Stimulated activated CD8-positive, alpha-beta memory T cell treated with anti-CD3 and anti-CD28 coated beads, Interleukin-4, amount 100 ng/mL, for 4 hours (primary cell): ENCODE data around the gene FOLR2.
"Not testable (repeated sequence)": the region's sequence is repeated elsewhere in the genome, so short reads cannot be mapped to it uniquely, and the experiment has no call there.

Experiments
- DNase-seq, 2 donors: peaks; one replicate each; pipeline ENCODE4 v3.0.0-alpha.2; 2020; ENCODE audit warnings: low read depth in 2 of 2, low spot score in 1 of 2

Gene FOLR2

DNA sequence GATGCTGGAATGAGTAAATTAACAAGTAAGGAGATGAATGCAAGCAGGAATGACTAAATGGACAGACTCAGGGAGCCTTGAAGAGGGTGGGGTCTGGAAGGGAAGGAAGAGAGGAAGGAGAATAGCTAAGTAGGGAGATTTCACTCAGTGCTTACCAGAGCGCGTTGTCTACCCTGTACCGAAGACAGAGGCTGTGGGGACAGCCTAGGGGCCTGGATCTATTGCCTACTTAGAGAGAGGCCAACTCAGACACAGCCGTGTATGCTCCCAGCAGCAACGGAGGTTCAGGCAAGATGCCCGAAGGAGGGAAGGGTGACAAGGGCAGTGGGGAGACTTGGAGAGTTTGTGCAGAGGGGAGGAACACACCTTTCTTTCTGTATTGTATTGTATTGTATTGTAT is at the start of gene FOLR2:
Gene FOLR2, plus strand, starts transcription at position 157 of the 400 bp plus-strand sequence. CDS start 1,791 bp downstream, outside the sequence.
- DNase-seq: no peak

DNA sequence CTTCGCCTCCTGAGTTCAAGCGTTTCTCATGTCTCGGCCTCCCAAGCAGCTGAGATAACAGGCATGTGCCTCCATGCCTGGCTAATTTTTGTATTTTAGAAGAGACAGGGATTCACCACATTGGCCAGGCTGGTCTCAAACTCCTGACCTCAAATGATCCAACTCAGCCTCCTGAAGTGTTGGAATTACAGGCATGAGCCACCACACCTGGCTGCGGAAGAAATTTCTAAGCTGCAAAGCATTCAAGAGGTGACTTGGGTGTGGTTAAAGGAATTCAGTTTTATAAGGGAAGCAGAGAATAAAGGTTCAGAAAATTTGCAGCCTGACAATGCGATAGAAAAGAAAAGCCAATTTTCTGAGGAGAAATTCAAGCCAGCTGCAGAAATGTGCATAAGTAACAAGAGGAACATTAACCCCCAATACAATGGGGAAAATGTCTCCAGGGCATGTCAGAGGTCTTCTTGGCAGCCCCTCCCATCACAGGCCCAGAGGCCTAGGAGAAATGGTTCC is 47.5 kb upstream of the FOLR2 start:
- DNase-seq: not testable (repeated sequence)

DNA sequence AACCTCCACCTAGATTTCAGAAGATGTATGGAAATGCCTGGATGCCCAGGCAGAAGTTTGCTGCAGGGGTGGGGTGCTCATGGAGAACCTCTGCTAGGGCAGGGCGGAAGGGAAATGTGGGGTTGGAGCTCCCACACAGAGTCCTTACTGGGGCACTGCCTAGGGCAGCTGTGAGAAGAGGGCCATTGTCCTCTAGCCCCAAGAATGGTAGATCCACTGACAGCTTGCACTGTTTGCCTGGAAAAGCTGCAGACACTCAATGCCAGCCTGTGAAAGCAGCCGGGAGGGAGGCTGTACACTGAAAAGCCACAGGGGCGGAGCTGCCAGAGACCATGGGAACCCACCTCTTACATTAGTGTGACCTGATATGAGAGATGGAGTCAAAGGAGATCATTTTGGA is 46.8 kb upstream of the FOLR2 start:
- DNase-seq: not testable (repeated sequence)

DNA sequence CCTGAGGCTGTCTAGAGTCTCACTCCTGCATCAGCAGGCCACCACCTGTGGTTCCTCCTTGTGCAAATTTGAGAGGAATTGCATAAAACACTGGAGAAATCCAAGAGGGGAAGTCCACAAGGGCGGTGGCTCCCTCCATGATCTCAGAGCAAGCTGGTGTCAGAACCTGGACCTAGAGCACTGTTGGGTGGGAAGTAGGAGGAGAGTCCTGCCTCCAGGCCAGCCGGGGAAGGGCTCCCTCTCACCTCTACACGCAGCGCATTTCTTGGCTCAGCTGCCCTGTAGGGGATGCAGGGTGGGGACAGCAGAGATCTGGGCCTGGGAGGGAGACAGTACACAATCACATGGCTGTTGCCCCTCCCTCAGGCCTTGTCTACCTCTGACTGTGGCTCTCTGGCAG is 44.6 kb upstream of the FOLR2 start:
- DNase-seq: not testable (repeated sequence)

DNA sequence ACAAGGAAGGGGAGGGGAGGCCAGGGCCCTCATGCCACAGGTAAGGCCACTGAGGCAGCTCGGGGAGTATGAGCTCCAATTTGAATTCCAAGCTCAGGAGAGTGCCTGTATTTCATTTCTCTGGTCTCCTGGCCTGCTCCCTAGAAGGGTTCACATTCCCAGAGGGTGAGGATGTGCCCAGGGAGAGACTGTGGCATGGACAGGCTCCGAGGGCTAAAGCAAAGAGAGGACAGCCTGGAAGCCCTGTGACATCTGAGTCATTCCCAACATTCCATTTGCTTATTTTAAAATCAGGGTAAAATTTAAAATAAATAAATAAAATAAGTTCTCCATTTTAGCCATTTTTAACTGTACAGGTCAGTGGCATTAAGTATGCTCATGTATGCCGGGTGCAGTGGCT is 43.3 kb upstream of the FOLR2 start:
- DNase-seq: no peak

DNA sequence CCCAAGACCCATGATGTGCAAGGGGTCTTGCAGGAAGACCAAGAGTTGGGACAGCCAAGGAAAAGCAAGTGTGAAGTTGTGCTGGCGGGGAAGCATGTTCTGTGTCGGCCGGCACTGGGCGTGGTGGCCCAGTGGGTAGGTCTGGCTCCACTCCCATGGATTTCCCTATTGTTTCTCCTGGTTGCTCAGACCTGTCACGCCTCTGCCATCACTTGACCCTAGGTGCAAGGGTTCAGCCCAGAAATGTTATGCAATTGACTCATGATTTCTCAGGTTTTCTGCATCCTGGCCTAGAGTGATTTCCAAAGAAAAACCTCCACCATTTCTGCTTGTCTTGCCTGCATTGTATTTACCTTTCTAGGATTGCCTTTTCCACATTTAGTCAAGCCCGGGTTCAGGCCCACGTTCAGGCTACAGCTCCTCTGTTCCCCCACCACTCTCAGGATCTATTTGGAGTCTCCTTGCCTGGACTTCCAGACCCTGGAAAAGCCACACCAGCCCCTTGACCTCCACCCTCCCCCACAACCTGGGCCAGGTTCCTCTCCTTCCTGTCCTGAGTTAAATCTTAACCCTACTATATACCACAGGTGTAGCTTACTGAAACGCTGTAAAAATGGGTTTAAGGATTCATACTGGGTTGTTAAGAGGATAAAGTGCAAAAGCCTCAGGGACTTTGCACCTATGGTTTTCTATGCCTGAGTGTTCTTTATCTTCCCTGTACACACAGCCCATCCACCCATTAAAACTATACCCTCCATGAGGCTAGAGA is 42.1 kb upstream of the FOLR2 start:
- no peak for DNase-seq

DNA sequence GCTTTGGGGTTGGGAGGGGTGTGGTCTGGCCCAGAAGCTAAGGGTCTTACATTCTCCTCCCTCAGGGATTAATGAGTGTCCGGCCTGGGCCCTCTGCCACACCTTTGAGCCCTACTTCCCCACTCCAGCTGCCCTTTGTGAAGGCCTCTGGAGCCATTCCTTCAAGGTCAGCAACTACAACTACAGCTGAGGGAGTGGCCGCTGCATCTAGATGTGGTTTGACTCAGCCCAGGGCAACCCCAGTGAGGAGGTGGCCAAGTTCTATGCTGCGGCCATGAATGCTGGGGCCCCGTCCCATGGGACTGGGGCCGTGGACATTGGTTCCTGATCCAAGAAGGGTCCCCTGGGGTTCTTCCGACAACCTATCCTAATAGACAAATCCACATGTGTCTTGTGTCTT is 38.9 kb upstream of the FOLR2 start:
- no peak for DNase-seq

DNA sequence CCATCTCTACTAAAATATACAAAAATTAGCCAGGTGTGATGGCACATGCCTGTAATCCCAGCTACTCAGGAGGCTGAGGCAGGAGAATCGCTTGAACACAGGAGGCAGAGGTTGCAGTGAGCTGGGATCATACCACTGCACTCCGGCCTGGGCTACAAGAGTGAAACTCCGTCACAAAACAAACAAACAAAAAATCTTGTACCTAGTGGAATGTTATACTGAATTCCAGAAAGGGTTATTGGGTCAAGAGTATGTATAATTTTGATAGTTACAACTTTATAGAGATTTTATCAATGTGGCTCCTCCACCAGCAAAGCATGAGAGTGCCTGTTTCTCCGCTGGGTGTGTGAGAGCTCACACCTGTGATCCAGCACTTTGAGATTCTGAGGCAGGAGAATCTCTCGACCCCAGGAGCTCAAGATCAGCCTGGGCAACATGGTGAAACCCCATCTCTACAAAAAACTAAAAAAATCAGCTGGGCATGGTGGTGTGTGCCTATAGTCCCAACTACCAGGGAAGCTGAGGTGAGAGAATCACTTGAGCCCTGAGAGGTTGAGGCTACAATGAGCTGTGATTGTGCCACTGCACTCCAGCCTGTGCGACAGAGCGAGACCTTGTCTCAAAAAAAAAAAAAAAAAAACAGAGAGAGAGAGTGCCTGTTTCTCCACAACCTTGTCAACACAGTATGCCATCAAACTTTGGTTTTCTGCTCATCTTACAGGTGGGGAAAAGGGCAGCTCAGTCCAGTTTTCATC is 37.4 kb upstream of the FOLR2 start:
- DNase-seq: no peak

DNA sequence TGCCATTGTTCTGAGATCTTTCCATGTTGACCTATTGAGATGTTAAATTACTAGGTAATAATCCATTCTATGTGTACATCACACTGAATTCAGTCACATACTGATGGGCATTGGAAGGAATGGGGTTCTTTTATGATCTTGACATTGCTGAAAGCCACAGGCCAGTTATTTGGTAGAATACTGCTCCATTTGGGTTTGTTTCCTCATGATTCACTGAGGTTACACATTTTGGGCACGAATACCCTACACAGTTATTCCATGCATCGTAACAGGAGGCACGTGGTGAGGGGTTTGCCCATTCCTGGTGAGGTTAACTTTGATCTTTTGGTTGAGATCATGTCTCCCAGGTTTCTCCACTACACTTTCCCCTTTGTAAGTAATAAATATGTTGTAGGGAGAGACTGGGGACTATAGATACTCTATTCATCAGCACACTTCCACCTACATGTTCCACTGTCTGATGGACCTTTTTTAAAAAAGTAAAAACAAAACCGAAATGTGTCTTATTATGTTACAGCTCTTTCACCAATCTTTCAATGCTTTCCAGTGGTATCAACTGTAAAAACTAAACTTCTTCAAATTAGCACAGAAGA is 36.7 kb upstream of the FOLR2 start:
- DNase-seq: no peak

DNA sequence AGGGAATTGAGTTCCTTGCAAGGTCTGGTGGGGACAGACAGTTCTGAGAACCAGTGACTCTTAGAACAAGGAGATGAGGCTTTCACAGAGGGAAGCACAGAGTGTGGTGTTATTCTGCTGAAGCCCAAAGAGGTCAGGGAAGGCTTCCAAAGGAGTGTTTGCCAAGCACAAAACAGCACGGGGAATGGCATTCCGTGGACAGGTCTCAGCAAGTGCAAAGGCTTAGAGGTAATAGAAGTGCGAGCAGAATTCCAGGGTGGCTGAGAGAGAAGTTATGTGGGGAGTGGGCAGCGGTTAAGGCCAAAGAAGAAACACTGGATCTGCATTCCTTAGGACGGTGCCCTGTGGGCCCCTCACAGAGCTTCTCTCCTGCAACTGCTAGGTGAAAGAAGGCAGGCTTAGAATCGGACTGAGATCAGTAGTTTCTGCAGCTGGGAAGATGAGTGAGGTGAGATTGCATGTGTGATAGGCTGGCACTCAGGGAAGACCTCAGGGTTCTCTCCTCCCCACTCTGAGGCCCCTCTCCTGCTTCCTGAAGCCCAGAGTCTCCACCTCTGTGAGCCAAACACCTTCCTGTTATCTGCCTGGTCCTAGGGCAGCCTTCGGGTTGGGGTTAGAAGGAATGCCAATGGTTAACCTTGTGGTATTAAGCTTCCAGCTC is 35.6 kb upstream of the FOLR2 start:
- not testable (repeated sequence) for DNase-seq

DNA sequence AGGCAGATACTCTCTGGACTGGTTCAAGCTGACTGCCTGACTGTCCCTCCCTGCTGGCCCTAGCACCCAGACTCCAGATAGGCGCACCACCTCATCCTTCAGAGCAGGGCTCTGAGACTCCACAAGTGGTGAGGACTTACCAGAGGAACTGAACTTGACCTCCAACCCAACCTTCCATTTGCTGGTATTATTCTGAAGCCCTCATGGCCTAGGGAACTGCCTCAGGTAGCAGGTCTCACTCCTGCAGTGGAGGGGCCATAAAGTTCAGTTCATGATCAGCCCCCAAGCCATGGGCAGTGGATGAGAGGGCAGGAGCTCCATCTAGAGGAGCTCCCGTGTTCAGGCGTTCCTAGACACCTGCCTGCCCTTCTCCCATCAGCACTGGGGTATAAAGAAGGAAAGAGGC is 35.0 kb upstream of the FOLR2 start:
- DNase-seq: not testable (repeated sequence)

DNA sequence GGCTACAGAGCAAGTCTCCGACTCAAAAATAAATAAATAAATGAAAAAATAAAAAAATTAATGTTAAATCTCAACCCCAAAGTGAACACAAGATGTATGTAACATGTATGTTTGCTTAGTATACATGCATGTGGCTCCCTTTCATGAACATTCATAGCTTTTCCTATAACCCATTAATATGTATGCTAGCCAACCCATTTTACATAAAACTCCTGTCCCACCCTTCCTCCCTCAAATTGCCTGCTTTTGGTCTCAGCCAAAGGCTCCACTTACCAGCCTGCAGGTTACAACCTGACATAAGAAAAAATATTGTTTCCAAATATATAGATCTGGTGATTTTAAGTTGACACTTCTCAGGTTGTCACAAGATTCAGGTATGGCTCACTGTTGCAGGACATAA is 28.3 kb upstream of the FOLR2 start:
- no peak for DNase-seq

DNA sequence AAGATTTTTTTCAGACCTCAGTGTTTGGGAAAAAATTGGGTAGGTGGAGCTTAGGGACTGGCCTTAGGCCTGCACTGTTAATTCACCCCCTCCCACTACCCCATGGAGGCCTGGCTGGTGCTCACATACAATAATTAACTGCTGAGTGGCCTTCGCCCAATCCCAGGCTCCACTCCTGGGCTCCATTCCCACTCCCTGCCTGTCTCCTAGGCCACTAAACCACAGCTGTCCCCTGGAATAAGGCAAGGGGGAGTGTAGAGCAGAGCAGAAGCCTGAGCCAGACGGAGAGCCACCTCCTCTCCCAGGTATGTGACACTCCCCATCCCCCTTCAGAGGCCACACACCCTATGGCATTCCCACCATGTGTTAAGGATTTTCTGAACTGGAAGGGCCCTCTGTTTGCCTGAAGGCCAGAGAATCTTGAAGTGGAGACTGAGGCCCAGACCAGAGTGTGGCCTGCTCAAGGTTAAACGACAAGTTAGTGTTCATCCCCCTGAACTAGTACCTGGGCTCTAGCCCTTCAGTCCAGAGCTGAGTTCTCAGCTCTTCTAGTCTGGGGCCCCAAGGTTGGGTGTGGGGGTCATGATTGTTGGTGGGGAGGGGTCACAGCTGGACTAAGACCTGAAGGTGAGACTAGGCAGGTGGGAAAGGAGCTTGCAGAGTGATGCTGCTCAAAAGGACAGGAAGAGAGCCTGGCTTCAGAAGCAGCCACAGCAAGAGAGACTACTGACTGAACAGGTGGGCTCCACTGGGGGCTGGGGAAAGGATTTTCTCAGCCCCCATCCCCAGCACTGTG is 26.9 kb upstream of the FOLR2 start:
- no peak for DNase-seq

DNA sequence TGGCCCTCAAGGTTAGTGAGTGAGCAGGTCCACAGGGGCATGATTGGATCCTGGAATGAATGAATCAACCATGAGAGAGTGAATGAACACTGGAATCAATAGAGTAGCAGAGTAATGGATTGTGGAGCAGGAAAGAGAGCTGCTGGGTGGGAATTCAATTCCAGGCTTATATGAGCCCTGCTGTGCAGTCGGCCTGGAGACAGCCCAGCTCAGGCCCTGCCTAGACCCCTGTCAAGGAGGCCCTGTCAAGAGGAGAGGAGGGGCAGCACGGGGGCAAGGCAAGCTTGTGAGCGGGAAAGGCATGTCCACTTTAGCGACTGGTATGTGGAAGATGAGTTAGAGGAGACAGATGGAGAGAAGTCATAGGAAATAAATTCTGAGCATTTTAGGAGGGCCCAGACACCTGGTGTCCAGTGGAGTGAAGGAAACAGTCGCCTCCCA is 25.9 kb upstream of the FOLR2 start:
- no peak for DNase-seq

DNA sequence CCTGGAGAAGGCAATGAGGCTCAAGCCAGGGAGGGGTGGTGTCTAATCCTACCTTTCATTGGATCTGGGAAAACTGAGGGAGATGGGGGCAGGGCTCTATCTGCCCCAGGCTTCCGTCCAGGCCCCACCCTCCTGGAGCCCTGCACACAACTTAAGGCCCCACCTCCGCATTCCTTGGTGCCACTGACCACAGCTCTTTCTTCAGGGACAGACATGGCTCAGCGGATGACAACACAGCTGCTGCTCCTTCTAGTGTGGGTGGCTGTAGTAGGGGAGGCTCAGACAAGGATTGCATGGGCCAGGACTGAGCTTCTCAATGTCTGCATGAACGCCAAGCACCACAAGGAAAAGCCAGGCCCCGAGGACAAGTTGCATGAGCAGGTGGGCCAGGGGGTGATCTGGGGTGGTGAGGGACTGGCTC is 24.6 kb upstream of the FOLR2 start, which contains the start of gene FOLR1:
Gene FOLR1, plus strand, starts transcription at position 180 of the 421 bp plus-strand sequence. Its CDS starts 34 bp downstream, at position 214.
- no peak for DNase-seq

DNA sequence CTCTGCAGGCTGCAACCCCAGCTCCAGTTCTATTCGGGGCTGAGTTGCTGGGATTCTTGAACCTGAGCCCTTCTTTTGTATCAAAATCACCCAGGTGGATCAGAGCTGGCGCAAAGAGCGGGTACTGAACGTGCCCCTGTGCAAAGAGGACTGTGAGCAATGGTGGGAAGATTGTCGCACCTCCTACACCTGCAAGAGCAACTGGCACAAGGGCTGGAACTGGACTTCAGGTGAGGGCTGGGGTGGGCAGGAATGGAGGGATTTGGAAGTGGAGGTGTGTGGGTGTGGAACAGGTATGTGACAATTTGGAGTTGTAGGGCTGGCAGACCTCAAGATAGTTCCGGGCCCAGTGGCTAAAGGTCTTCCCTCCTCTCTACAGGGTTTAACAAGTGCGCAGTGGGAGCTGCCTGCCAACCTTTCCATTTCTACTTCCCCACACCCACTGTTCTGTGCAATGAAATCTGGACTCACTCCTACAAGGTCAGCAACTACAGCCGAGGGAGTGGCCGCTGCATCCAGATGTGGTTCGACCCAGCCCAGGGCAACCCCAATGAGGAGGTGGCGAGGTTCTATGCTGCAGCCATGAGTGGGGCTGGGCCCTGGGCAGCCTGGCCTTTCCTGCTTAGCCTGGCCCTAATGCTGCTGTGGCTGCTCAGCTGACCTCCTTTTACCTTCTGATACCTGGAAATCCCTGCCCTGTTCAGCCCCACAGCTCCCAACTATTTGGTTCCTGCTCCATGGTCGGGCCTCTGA is 20.9 kb upstream of the FOLR2 start:
- no peak for DNase-seq

DNA sequence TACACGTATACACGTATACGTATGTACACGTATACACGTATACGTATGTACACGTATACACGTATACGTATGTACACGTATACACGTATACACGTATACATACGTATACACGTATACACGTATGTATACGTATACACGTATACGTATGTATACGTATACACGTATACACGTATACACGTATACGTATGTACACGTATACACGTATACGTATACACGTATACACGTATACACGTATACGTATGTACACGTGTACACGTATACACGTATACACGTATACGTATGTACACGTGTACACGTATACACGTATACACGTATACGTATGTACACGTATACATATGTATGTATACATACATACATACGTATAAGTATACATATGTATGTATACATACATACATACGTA is 15.1 kb upstream of the FOLR2 start:
- not testable (repeated sequence) for DNase-seq

DNA sequence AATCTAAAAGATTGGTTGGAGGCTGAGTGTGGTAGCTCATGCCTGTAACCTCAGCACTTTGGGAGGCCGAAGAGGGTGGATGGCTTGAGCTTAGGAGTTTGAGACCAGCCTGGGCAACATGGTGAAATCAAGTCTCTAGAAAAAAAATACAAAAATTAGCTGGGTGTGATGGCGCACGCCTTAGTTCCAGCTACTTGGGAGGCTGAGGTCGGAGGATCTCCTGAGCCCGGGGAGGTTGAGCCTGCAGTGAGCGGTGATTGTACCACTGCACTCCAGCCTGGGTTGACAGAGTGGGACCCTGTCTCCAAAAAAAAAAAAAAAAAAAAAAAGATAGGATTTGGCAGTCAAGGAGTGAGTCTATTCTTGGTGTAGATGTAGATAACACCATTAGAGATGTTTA is 14.0 kb upstream of the FOLR2 start:
- DNase-seq: no peak

DNA sequence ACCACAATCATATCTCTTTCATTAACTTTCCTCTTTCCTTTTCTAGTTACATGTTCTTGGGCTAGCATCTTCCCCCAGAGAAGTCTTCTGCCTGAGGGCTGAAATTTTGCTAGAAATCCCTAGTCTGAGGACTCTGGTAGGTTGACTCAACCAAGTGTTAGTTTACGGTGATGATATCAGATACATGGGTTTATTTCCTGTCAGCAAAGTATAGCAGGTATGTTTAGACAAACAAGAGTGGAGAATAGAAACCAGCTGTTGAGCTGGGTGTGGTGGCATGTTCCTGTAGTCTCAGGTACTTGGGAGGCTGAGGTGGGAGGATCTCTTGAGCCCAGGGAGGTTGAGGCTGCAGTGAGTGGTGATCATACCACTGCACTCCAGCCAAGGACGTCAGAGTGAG is 13.4 kb upstream of the FOLR2 start:
- DNase-seq: no peak

DNA sequence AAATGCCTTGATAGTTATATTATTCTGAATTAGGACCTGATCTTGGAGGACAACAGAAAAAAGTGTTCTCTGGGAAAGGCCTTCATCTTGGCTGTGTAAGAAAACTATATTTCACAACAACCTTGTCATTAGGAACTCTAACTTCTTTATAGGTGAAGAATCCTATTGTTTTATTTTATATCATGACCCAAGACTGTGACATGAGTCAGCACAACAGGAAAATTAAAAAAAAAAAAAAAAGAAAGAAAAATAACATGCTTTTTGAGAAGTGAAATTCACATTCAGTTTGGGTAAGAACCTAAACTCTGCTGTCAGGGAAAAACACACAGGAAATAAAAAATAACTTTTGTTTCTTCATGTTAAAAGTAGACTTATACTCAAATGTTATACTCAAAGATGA is 11.7 kb upstream of the FOLR2 start:
- DNase-seq: no peak
